ENCODE results near the gene HSD17B1. TPM values are rescaled to one million over a fixed set of nuclear protein-coding genes. Genes with fewer than 3 reads are reported as not detected.

Gene HSD17B1
- total RNA-seq, 1 donor from 2014 or later, result 4.1 TPM

DNA sequence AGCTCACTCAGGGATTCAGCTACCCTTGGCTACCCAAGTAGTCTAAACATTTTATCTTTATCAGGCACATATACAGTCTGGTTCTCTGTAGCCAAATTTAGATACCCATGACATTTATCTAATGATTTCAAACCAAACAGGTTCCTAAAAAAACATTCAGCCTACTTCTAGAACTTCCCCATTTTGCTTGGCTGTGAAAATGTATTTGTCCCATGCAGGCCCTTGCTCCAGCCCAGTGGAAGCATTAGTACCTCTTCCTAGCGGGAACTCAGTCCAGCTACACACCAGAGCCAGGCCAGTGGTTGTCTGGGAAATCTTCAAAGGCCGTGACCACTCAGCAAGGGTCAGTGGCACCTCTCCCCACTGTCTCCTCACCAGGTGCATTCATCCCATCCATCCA lies 42.9 kb upstream of the HSD17B1 start:
- H3K27me3 Mint-ChIP-seq (ENCODE audit: unreplicated experiment), result no peaks in the 10 kb centered on the region
- H3K4me1 Mint-ChIP-seq (ENCODE audit: low read depth, unreplicated experiment), result no peaks in the 10 kb centered on the region
- no peak overlapping the region for H3K4me3 Mint-ChIP-seq (ENCODE audit: unreplicated experiment)
- peaks cover 9% of the 10 kb centered on the region for H3K9me3 Mint-ChIP-seq (ENCODE audit: unreplicated experiment)
- TF ChIP-seq, protein P1, sequence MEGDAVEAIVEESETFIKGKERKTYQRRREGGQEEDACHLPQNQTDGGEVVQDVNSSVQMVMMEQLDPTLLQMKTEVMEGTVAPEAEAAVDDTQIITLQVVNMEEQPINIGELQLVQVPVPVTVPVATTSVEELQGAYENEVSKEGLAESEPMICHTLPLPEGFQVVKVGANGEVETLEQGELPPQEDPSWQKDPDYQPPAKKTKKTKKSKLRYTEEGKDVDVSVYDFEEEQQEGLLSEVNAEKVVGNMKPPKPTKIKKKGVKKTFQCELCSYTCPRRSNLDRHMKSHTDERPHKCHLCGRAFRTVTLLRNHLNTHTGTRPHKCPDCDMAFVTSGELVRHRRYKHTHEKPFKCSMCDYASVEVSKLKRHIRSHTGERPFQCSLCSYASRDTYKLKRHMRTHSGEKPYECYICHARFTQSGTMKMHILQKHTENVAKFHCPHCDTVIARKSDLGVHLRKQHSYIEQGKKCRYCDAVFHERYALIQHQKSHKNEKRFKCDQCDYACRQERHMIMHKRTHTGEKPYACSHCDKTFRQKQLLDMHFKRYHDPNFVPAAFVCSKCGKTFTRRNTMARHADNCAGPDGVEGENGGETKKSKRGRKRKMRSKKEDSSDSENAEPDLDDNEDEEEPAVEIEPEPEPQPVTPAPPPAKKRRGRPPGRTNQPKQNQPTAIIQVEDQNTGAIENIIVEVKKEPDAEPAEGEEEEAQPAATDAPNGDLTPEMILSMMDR (IDR thresholded peaks at IDR 0.05; ENCODE audit: partially characterized antibody, unreplicated experiment), result no peak
- peaks cover 19% of the 10 kb centered on the region for H3K36me3 Mint-ChIP-seq (ENCODE audit: unreplicated experiment)
- DNase-seq, result no peak
- no peak overlapping the region for H3K27ac Mint-ChIP-seq (ENCODE audit: unreplicated experiment)

DNA sequence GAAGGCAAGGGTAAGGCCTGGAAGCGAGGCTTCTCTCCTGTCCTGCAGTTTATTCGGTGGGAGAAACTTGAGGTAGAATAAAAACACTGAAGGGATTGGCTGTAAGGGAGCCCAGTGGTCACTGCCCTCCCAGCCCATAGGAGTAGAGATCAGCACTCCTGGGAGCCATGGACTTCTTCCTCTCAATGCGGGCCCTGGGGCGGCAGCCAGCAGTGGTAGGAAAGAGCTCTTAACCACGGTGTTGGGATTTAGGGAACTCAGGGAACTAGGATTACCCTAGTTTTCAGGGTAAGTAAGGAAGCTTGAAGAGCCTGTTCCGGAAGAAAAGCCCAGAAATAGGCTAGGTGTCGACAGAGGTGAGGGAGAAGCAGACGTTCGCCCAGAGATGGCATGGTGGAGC lies 40.5 kb upstream of the HSD17B1 start:
- no peak for DNase-seq
- peaks cover 19% of the 10 kb centered on the region for H3K36me3 Mint-ChIP-seq (ENCODE audit: unreplicated experiment)
- H3K4me1 Mint-ChIP-seq (ENCODE audit: low read depth, unreplicated experiment), result no peaks in the 10 kb centered on the region
- peaks cover 9% of the 10 kb centered on the region for H3K9me3 Mint-ChIP-seq (ENCODE audit: unreplicated experiment)
- TF ChIP-seq, protein P1 (IDR thresholded peaks at IDR 0.05; ENCODE audit: partially characterized antibody, unreplicated experiment), result no peak
- H3K27me3 Mint-ChIP-seq (ENCODE audit: unreplicated experiment), result no peaks in the 10 kb centered on the region
- no peak overlapping the region for H3K4me3 Mint-ChIP-seq (ENCODE audit: unreplicated experiment)
- H3K27ac Mint-ChIP-seq (ENCODE audit: unreplicated experiment), result peak overlapping the region; percentile 4

DNA sequence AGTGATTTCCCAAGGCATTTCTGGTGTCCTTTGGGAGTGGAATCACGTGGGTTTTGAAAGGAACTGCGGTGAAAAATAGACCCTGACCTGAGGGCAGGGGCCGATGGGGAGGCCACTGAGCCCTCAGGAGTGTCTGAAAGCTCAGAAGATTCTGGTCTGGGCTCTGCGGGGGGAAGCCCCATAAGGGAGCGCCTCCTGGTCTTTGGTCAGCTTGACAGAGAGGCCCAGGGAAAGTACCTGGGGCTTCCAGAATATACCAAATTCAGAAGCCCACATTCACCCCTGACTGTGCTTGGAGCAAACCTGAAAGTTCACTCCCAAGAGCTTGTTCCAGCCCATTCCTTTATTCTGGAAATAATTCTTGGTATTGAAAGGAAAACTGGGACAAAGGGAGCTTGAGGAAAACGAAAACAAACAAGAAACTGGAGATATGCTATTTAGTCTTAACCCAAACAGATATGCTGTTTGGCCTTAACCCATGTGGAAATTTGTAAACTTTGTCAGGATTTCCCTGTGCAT lies 39.9 kb upstream of the HSD17B1 start:
- Mint-ChIP-seq H3K4me3 (ENCODE audit: unreplicated experiment) (no peak overlapping the region), H3K27ac (ENCODE audit: unreplicated experiment) (no peak overlapping the region), H3K36me3 (ENCODE audit: unreplicated experiment) (peaks cover 19% of the 10 kb centered on the region), H3K27me3 (ENCODE audit: unreplicated experiment) (no peaks in the 10 kb centered on the region), H3K4me1 (ENCODE audit: low read depth, unreplicated experiment) (peaks cover 2% of the 10 kb centered on the region), H3K9me3 (ENCODE audit: unreplicated experiment) (peaks cover 9% of the 10 kb centered on the region)
- DNase-seq, result no peak
- TF ChIP-seq, protein P1 (IDR thresholded peaks at IDR 0.05; ENCODE audit: partially characterized antibody, unreplicated experiment), result no peak

DNA sequence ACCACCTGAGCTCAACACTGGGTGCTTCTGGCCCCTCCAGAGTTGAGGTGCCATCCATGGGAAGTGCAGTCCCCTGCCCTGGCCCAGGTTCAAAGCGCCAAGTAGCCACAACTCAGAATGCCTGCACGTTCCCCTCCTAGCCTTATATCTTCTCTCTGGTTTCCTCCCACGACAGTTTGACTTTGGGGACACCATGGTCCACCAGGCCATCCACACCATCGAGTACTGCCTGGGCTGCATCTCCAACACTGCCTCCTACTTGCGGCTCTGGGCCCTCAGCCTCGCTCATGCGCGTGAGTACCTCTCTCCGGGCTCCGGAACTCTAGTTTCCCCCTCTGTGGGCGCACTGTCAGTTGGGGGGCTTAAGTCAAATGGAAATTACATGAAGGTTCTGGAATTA lies 39.0 kb upstream of the HSD17B1 start:
- Mint-ChIP-seq H3K27ac (ENCODE audit: unreplicated experiment) (no peak overlapping the region), H3K36me3 (ENCODE audit: unreplicated experiment) (peaks cover 19% of the 10 kb centered on the region), H3K9me3 (ENCODE audit: unreplicated experiment) (peaks cover 9% of the 10 kb centered on the region), H3K4me3 (ENCODE audit: unreplicated experiment) (no peak overlapping the region), H3K27me3 (ENCODE audit: unreplicated experiment) (no peaks in the 10 kb centered on the region), H3K4me1 (ENCODE audit: low read depth, unreplicated experiment) (peaks cover 11% of the 10 kb centered on the region)
- TF ChIP-seq, protein P1 (IDR thresholded peaks at IDR 0.05; ENCODE audit: partially characterized antibody, unreplicated experiment), result no peak
- no peak for DNase-seq

DNA sequence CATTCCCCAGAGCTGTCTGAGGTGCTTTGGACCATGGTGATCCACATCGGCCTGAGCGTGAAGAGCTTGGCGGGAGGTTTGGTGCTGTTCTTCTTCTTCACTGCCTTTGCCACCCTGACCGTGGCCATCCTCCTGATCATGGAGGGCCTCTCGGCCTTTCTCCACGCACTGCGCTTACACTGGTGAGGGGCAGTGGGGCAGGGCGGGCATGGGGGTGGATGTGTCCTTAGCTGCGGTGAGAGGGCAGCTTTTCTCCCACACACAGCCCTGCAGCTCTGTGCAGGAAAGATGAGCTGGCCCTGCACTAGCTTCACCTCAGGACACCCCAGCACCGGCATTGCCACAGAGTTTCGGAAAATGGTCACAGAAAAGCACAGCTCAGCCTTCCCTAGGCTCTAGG lies 38.4 kb upstream of the HSD17B1 start:
- no peak overlapping the region for H3K27ac Mint-ChIP-seq (ENCODE audit: unreplicated experiment)
- peaks cover 14% of the 10 kb centered on the region for H3K36me3 Mint-ChIP-seq (ENCODE audit: unreplicated experiment)
- no peak for DNase-seq

More for the DNA sequence above, 38.4 kb upstream of the HSD17B1 start:
- Mint-ChIP-seq H3K27me3 (ENCODE audit: unreplicated experiment) (no peaks in the 10 kb centered on the region), H3K4me1 (ENCODE audit: low read depth, unreplicated experiment) (peaks cover 15% of the 10 kb centered on the region), H3K4me3 (ENCODE audit: unreplicated experiment) (no peak overlapping the region), H3K9me3 (ENCODE audit: unreplicated experiment) (peaks cover 9% of the 10 kb centered on the region)
- TF ChIP-seq, protein P1 (IDR thresholded peaks at IDR 0.05; ENCODE audit: partially characterized antibody, unreplicated experiment), result no peak

Data from glutamatergic neuron (in vitro differentiated cells).